ENCODE data around the gene SLC22A15. TPM values are rescaled to one million over a fixed set of nuclear protein-coding genes. Genes with fewer than 3 reads are reported as not detected.

The SLC22A15 gene
- total and polyA plus RNA-seq, 10 of the 15 experiments (the other 5 are each of a cell fraction or from before 2014, with no cell fraction given) = 0.05 to 2.8 (median 0.13) TPM; not detected in 1

DNA sequence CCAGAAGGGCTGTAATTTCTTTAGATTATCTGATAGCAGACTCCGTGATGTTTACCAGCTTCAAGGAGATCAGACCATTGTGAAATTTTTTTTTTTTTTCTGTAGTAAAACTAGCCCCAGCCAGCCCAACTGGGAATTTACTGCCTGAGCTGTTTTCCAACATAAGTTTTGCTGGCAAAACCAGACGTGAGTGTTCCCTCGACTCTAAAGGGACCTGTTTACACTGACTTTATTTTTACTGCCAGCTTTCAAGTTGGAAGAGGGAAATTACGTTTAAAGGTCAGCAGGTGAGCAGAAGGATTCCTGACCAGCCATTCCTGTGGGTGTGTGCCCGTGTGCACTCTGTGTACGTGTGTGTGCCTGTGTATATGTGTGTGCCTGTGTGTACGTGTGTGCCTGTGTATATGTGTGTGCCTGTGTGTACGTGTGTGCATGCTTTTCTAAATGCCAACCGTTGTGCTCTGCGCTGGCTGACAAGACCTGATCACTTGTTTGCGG, 135.3 kb downstream of the SLC22A15 start:
- Histone ChIP-seq H3K79me2 (ENCODE audit: control insufficient read depth, insufficient read depth, low read length) (no peaks in the 10 kb centered on the region), H3K9ac (ENCODE audit: control insufficient read depth, insufficient read depth, low read length) (peak overlapping the region; percentile 8; the same call in 1 of the 2 replicates), H3K4me2 (ENCODE audit: control insufficient read depth, insufficient read depth) (peak overlapping the region; percentile 24), H3K27ac (ENCODE audit: control insufficient read depth, insufficient read depth) (peak overlapping the region; percentile 13; the same call in 1 of the 2 replicates), H2AFZ (ENCODE audit: control insufficient read depth, low read depth, low read length) (peak overlapping the region; percentile 40), H3K27me3 (replicated peaks in 1 of 2; ENCODE audit: control insufficient read depth in 2 of 2, insufficient read depth in 2 of 2, low read length in 1 of 2) (no peaks in the 10 kb centered on the region), H4K20me1 (ENCODE audit: control insufficient read depth, insufficient read depth) (no peaks in the 10 kb centered on the region), H3K9me3 (replicated peaks; ENCODE audit: control insufficient read depth, insufficient read depth, low read length) (no peaks in the 10 kb centered on the region), H3K36me3 (ENCODE audit: control insufficient read depth in 2 of 2, insufficient read depth in 2 of 2, low read length in 1 of 2) (no peaks in the 10 kb centered on the region), H3K4me1 (ENCODE audit: control insufficient read depth, insufficient read depth, low read length) (peaks cover 11% of the 10 kb centered on the region), H3K4me3 (no peak overlapping the region)
- in situ Hi-C loops (cut with MboI) (no loop called here), intact Hi-C loops (cut with micrococcal nuclease; ENCODE audit: unreplicated experiment) (no loop called here)
- ChIA-PET SMC1A (ENCODE audit: uncharacterized antibody, unreplicated experiment) (interaction anchor here (0.6 to 2.7 kb wide), 7 partner anchors 10 to 374 kb away, joined by 3 to 9 read pairs (median 5); no protein-coding TSS in a partner anchor), POLR2A (interaction anchor here (0.7 to 1.6 kb wide), 8 partner anchors 9 to 791 kb away, joined by 3 to 5 read pairs (median 4); partner anchors contain the start of gene ATP1A1), CTCF (interaction anchor here (0.7 to 6.0 kb wide), 6 partner anchors 10 to 388 kb away, joined by 3 to 29 read pairs (median 4); no protein-coding TSS in a partner anchor), RAD21 (ENCODE audit: unreplicated experiment) (interaction anchor here (1.2 to 2.6 kb wide), 5 partner anchors 9 to 374 kb away, joined by 3 to 9 read pairs (median 5); no protein-coding TSS in a partner anchor)
- DNase-seq (ENCODE audit: low read depth, low spot score) (no peak), ATAC-seq (peak; percentile 29), FAIRE-seq (no peak)
- BruUV-seq (replicated peaks) = TSS peak; percentile 69
- 63% methylated on average over 11 of the region's 11 CpGs for WGBS (ENCODE audit: insufficient coverage, insufficient replicate concordance, low lambda C conversion rate, missing lambda C conversion rate)
- TF ChIP-seq PAX8 (IDR thresholded peaks at IDR 0.05) (peak; percentile 87; the same call in 1 of the 2 replicates), NR2F1 (conservative IDR thresholded peaks at IDR 0.05) (0 out of 2 replicates have a peak, but pooled peaks have one; percentile 26), CBX3 (IDR thresholded peaks at IDR 0.05; ENCODE audit: borderline replicate concordance, low read depth) (no peak), HDGF (IDR thresholded peaks at IDR 0.05) (peak; percentile 66; the same call in 1 of the 2 replicates), BHLHE40 (IDR thresholded peaks at IDR 0.05; ENCODE audit: borderline replicate concordance in 1 of 2, low read depth in 2 of 2, low read length in 1 of 2) (peak in 1 of 2 experiments; percentile 14; a peak in 1 of 4 replicates), CHD1 (IDR thresholded peaks at IDR 0.05; ENCODE audit: low read depth, low read length) (0 out of 2 replicates have a peak, but pooled peaks have one; percentile 4)
- TF ChIP-seq, protein P1, sequence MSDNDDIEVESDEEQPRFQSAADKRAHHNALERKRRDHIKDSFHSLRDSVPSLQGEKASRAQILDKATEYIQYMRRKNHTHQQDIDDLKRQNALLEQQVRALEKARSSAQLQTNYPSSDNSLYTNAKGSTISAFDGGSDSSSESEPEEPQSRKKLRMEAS (IDR thresholded peaks at IDR 0.05; ENCODE audit: low read depth, low read length) = no peak
- TF ChIP-seq, protein P2, sequence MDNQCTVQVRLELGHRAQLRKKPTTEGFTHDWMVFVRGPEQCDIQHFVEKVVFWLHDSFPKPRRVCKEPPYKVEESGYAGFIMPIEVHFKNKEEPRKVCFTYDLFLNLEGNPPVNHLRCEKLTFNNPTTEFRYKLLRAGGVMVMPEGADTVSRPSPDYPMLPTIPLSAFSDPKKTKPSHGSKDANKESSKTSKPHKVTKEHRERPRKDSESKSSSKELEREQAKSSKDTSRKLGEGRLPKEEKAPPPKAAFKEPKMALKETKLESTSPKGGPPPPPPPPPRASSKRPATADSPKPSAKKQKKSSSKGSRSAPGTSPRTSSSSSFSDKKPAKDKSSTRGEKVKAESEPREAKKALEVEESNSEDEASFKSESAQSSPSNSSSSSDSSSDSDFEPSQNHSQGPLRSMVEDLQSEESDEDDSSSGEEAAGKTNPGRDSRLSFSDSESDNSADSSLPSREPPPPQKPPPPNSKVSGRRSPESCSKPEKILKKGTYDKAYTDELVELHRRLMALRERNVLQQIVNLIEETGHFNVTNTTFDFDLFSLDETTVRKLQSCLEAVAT (IDR thresholded peaks at IDR 0.05) = peak; percentile 98
- TF ChIP-seq, protein P3, sequence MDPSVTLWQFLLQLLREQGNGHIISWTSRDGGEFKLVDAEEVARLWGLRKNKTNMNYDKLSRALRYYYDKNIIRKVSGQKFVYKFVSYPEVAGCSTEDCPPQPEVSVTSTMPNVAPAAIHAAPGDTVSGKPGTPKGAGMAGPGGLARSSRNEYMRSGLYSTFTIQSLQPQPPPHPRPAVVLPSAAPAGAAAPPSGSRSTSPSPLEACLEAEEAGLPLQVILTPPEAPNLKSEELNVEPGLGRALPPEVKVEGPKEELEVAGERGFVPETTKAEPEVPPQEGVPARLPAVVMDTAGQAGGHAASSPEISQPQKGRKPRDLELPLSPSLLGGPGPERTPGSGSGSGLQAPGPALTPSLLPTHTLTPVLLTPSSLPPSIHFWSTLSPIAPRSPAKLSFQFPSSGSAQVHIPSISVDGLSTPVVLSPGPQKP (IDR thresholded peaks at IDR 0.05; ENCODE audit: low read depth, low read length) = no peak
- TF ChIP-seq, protein P4, sequence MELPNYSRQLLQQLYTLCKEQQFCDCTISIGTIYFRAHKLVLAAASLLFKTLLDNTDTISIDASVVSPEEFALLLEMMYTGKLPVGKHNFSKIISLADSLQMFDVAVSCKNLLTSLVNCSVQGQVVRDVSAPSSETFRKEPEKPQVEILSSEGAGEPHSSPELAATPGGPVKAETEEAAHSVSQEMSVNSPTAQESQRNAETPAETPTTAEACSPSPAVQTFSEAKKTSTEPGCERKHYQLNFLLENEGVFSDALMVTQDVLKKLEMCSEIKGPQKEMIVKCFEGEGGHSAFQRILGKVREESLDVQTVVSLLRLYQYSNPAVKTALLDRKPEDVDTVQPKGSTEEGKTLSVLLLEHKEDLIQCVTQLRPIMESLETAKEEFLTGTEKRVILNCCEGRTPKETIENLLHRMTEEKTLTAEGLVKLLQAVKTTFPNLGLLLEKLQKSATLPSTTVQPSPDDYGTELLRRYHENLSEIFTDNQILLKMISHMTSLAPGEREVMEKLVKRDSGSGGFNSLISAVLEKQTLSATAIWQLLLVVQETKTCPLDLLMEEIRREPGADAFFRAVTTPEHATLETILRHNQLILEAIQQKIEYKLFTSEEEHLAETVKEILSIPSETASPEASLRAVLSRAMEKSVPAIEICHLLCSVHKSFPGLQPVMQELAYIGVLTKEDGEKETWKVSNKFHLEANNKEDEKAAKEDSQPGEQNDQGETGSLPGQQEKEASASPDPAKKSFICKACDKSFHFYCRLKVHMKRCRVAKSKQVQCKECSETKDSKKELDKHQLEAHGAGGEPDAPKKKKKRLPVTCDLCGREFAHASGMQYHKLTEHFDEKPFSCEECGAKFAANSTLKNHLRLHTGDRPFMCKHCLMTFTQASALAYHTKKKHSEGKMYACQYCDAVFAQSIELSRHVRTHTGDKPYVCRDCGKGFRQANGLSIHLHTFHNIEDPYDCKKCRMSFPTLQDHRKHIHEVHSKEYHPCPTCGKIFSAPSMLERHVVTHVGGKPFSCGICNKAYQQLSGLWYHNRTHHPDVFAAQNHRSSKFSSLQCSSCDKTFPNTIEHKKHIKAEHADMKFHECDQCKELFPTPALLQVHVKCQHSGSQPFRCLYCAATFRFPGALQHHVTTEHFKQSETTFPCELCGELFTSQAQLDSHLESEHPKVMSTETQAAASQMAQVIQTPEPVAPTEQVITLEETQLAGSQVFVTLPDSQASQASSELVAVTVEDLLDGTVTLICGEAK (IDR thresholded peaks at IDR 0.05; ENCODE audit: borderline replicate concordance) = peak; percentile 49; the same call in 1 of the 2 replicates
- TF ChIP-seq, protein P5, sequence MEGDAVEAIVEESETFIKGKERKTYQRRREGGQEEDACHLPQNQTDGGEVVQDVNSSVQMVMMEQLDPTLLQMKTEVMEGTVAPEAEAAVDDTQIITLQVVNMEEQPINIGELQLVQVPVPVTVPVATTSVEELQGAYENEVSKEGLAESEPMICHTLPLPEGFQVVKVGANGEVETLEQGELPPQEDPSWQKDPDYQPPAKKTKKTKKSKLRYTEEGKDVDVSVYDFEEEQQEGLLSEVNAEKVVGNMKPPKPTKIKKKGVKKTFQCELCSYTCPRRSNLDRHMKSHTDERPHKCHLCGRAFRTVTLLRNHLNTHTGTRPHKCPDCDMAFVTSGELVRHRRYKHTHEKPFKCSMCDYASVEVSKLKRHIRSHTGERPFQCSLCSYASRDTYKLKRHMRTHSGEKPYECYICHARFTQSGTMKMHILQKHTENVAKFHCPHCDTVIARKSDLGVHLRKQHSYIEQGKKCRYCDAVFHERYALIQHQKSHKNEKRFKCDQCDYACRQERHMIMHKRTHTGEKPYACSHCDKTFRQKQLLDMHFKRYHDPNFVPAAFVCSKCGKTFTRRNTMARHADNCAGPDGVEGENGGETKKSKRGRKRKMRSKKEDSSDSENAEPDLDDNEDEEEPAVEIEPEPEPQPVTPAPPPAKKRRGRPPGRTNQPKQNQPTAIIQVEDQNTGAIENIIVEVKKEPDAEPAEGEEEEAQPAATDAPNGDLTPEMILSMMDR (IDR thresholded peaks at IDR 0.05 in 2 of 3, conservative IDR thresholded peaks at IDR 0.05 in 1 of 3; ENCODE audit: control insufficient read depth in 2 of 3, extremely low read depth in 1 of 3, insufficient read depth in 1 of 3, low read depth in 3 of 3, low read length in 3 of 3) = no peak

Data from GM12878 (cell line).